DOHH2 (cell line): ENCODE data around the gene RTL5.

Experiments
- H3F3A ChIP-seq: fragments of 200-600 bp; sonication (generic), shearing (Covaris generic); 2 replicates; pipeline ENCODE4 v1.6.0; 2016; ENCODE audit warnings: antibody characterized with exemption, mild to moderate bottlenecking; ENCODE audit not compliant: control insufficient read depth, insufficient read depth
- H3K27ac ChIP-seq: fragments of 200-600 bp; sonication (generic); 2 replicates; pipeline ENCODE4 v1.5.1; 2014; ENCODE audit warnings: low read depth, mild to moderate bottlenecking, low read length, moderate library complexity
- H3K27me3 ChIP-seq: fragments of 200-600 bp; sonication (generic); 2 replicates; pipeline ENCODE4 v1.6.1; 2014; ENCODE audit warnings: mild to moderate bottlenecking, low read length, mixed read lengths; ENCODE audit not compliant: control insufficient read depth
- H3K36me3 ChIP-seq: fragments of 200-600 bp; sonication (generic); 2 replicates; pipeline ENCODE4 v1.6.1; 2014; ENCODE audit warnings: mild to moderate bottlenecking, low read length, moderate library complexity, mixed read lengths; ENCODE audit not compliant: control insufficient read depth
- H3K4me1 ChIP-seq: fragments of 200-600 bp; sonication (generic); 2 replicates; pipeline ENCODE4 v1.6.1; 2014; ENCODE audit warnings: mild to moderate bottlenecking, low read length, mixed read lengths; ENCODE audit not compliant: control insufficient read depth
- H3K4me2 ChIP-seq: fragments of 200-600 bp; sonication (generic); 2 replicates; pipeline ENCODE4 v1.6.0; 2014; ENCODE audit warnings: mild to moderate bottlenecking, low read length, moderate library complexity
- H3K4me3 ChIP-seq: fragments of 200-600 bp; sonication (generic); 2 replicates; pipeline ENCODE4 v1.5.1; 2014; ENCODE audit warnings: mild to moderate bottlenecking, low read length, mixed read lengths
- H3K79me2 ChIP-seq: fragments of 200-600 bp; sonication (generic); 2 replicates; pipeline ENCODE4 v1.6.1; 2014; ENCODE audit warnings: mild to moderate bottlenecking, low read length, mixed read lengths; ENCODE audit not compliant: control insufficient read depth
- H3K9me2 ChIP-seq: fragments of 200-600 bp; sonication (generic); replicated peaks from 2 replicates; pipeline ENCODE4 v1.6.1; 2014; ENCODE audit warnings: mild to moderate bottlenecking, low read length, mixed read lengths; ENCODE audit not compliant: control insufficient read depth
- H3K9me3 ChIP-seq: fragments of 200-600 bp; sonication (generic); 2 replicates; pipeline ENCODE4 v1.6.1; 2014; ENCODE audit warnings: antibody characterized with exemption, low read length, mixed read lengths; ENCODE audit not compliant: control insufficient read depth, insufficient read depth
- H4K20me1 ChIP-seq: fragments of 200-600 bp; sonication (generic); 2 replicates; pipeline ENCODE4 v1.6.0; 2014; ENCODE audit warnings: low read depth, mild to moderate bottlenecking, antibody characterized with exemption, low read length, moderate library complexity; ENCODE audit not compliant: control insufficient read depth, insufficient read depth
- CTCF ChIP-seq: fragments of 200-600 bp; sonication (generic); IDR thresholded peaks from one replicate; pipeline ENCODE4 v1.5.1; 2014; ENCODE audit warnings: antibody characterized with exemption, mild to moderate bottlenecking, low read depth, low read length; ENCODE audit not compliant: poor library complexity, severe bottlenecking
- EZH2phosphoT487 ChIP-seq: fragments of 200-600 bp; sonication (generic); IDR thresholded peaks from 2 replicates; pipeline ENCODE4 v1.6.1; 2017; ENCODE audit warnings: borderline replicate concordance, mild to moderate bottlenecking, antibody characterized with exemption, low read length, moderate library complexity, mixed read lengths

RTL5 gene

GRCh38 chrX:72158773-72159172 is 27.1 kb upstream of the RTL5 start:
- H3K79me2 ChIP-seq: no peaks in the 10 kb centered on the region
- H3F3A ChIP-seq: no peaks in the 10 kb centered on the region
- TF ChIP-seq EZH2phosphoT487 (no peak), CTCF (no peak)
- H3K27me3 ChIP-seq: no peaks in the 10 kb centered on the region
- H3K4me1 ChIP-seq: no peaks in the 10 kb centered on the region
- no peaks in the 10 kb centered on the region for H3K36me3 ChIP-seq
- H3K27ac ChIP-seq: no peak overlapping the region
- no peak overlapping the region for H3K4me2 ChIP-seq
- no peaks in the 10 kb centered on the region for H3K9me2 ChIP-seq
- no peaks in the 10 kb centered on the region for H4K20me1 ChIP-seq
- no peaks in the 10 kb centered on the region; the same call in 1 of the 2 replicates for H3K9me3 ChIP-seq
- H3K4me3 ChIP-seq: no peak overlapping the region

- Histone ChIP-seq H3K27me3 (no peaks in the 10 kb centered on the region), H3K4me3 (no peak overlapping the region), H3K27ac (no peak overlapping the region), H3K79me2 (no peaks in the 10 kb centered on the region), H3K4me1 (no peaks in the 10 kb centered on the region), H4K20me1 (no peaks in the 10 kb centered on the region), H3K9me3 (no peaks in the 10 kb centered on the region), H3K9me2 (no peaks in the 10 kb centered on the region), H3K36me3 (no peaks in the 10 kb centered on the region), H3F3A (no peaks in the 10 kb centered on the region), H3K4me2 (no peak overlapping the region)
- TF ChIP-seq EZH2phosphoT487 (no peak), CTCF (no peak)
Observed at GRCh38 chrX:72146527-72146926, 14.8 kb upstream of the RTL5 start.

- no peak overlapping the region for H3K4me2 ChIP-seq
- H3K4me1 ChIP-seq: no peaks in the 10 kb centered on the region
- H4K20me1 ChIP-seq: no peaks in the 10 kb centered on the region
- H3K27me3 ChIP-seq: no peaks in the 10 kb centered on the region
- no peaks in the 10 kb centered on the region for H3F3A ChIP-seq
- no peak for TF ChIP-seq EZH2phosphoT487
- no peak overlapping the region for H3K4me3 ChIP-seq
- H3K27ac ChIP-seq: no peak overlapping the region
- no peaks in the 10 kb centered on the region for H3K9me3 ChIP-seq
- no peaks in the 10 kb centered on the region for H3K36me3 ChIP-seq
- H3K79me2 ChIP-seq: no peaks in the 10 kb centered on the region
- H3K9me2 ChIP-seq: no peaks in the 10 kb centered on the region
Observed at GRCh38 chrX:72145181-72145580, 13.5 kb upstream of the RTL5 start.

- no peaks in the 10 kb centered on the region for H3K27me3 ChIP-seq
- no peak overlapping the region for H3K4me2 ChIP-seq
- no peaks in the 10 kb centered on the region for H4K20me1 ChIP-seq
- no peaks in the 10 kb centered on the region for H3K79me2 ChIP-seq
- H3K4me3 ChIP-seq: no peak overlapping the region
- H3F3A ChIP-seq: no peaks in the 10 kb centered on the region
- TF ChIP-seq EZH2phosphoT487 (no peak), CTCF (no peak)
- H3K36me3 ChIP-seq: no peaks in the 10 kb centered on the region
- H3K27ac ChIP-seq: no peak overlapping the region
- H3K4me1 ChIP-seq: no peaks in the 10 kb centered on the region
- H3K9me2 ChIP-seq: no peaks in the 10 kb centered on the region
- H3K9me3 ChIP-seq: no peaks in the 10 kb centered on the region
Observed at GRCh38 chrX:72143609-72143907, 11.8 kb upstream of the RTL5 start.
